Gastrocnemius medialis (tissue), 4 donors: Measurements from ENCODE around the gene SMYD3.

Source experiments
- POLR2A ChIP-seq, 2 donors: fragments of 450-650 bp; IDR thresholded peaks; one replicate each; pipeline ENCODE4 v1.6.1; 2017; ENCODE audit warnings: antibody characterized with exemption in 2 of 2, mild to moderate bottlenecking in 2 of 2, moderate library complexity in 2 of 2
- TF ChIP-seq, protein P1 (sequence below), 5 experiments: fragments of 450-650 bp in 3 of 5; fragments of 200-600 bp in 2 of 5; sonication (generic) in 2 of 5; IDR thresholded peaks in 4 of 5; conservative IDR thresholded peaks in 1 of 5; 1 replicate in 4 of 5; 2 replicates in 1 of 5; pipeline ENCODE4 v1.5.1; 2016 to 2019; ENCODE audit warnings: antibody characterized with exemption in 5 of 5, mild to moderate bottlenecking in 3 of 5, moderate library complexity in 3 of 5

DNA sequence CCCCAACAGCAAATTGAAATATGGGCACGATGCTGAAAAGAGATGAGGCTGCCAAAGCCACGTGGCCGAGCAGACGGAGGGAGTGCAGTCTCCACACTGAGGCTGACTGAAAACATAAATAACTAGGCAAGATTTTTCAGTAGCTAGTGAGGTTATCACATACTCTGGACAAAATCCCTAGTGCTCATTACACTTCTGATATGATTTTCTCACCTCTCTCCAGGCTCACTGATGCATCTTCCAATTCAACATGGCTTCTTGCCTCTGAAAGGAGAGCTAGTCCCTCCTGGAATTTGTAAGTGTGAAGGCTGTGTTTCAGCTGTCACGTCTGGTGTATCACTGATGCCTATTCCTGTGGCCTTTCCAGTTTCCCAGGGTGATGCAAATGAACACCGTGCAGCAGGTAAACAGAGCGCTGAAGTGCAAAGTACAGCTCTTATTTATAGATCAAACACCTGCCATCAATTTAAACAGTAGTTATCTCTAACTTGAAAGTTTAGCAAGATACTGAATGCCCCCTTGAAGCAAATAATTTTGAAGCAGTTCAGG is 696.2 kb downstream of the SMYD3 start:
- TF ChIP-seq, protein P1, sequence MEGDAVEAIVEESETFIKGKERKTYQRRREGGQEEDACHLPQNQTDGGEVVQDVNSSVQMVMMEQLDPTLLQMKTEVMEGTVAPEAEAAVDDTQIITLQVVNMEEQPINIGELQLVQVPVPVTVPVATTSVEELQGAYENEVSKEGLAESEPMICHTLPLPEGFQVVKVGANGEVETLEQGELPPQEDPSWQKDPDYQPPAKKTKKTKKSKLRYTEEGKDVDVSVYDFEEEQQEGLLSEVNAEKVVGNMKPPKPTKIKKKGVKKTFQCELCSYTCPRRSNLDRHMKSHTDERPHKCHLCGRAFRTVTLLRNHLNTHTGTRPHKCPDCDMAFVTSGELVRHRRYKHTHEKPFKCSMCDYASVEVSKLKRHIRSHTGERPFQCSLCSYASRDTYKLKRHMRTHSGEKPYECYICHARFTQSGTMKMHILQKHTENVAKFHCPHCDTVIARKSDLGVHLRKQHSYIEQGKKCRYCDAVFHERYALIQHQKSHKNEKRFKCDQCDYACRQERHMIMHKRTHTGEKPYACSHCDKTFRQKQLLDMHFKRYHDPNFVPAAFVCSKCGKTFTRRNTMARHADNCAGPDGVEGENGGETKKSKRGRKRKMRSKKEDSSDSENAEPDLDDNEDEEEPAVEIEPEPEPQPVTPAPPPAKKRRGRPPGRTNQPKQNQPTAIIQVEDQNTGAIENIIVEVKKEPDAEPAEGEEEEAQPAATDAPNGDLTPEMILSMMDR (IDR thresholded peaks at IDR 0.05 in 4 of 5, conservative IDR thresholded peaks at IDR 0.05 in 1 of 5), result no peak
- TF ChIP-seq POLR2A (IDR thresholded peaks at IDR 0.05), result no peak
